Mesothelial cell of epicardium (in vitro differentiated cells): ENCODE data around the gene TSSK2. TPM values are rescaled to one million over a fixed set of nuclear protein-coding genes. Genes with fewer than 3 reads are reported as not detected.

Experiments used
- DNase-seq, 2 experiments: peaks; one replicate each; pipeline ENCODE4 v3.0.0; 2021; ENCODE audit warnings: low spot score in 2 of 2; ENCODE audit not compliant: unreplicated experiment in 2 of 2
- H3K27ac Mint-ChIP-seq: 2 replicates; pipeline ENCODE4 v1.8.0; 2021; ENCODE audit warnings: mixed read lengths
- H3K27me3 Mint-ChIP-seq: 2 replicates; pipeline ENCODE4 v1.8.0; 2021; ENCODE audit warnings: low read depth, mixed read lengths
- H3K36me3 Mint-ChIP-seq: 2 replicates; pipeline ENCODE4 v1.8.0; 2021; ENCODE audit warnings: mixed read lengths
- H3K4me1 Mint-ChIP-seq: 2 replicates; pipeline ENCODE4 v1.8.0; 2021; ENCODE audit warnings: mixed read lengths
- H3K4me3 Mint-ChIP-seq: 2 replicates; pipeline ENCODE4 v1.8.0; 2021; ENCODE audit warnings: mild to moderate bottlenecking, moderate library complexity, mixed read lengths
- H3K9me3 Mint-ChIP-seq: 2 replicates; pipeline ENCODE4 v1.8.0; 2021; ENCODE audit warnings: mixed read lengths
- total RNA-seq: library from RNA; stranded (reverse); gene quantifications from 3 replicates; pipeline ENCODE4 v1.2.1, GENCODE V29; 2021
- TF ChIP-seq, protein P1 (sequence below): fragments of 200-600 bp; sonication (generic); IDR thresholded peaks from one replicate; pipeline ENCODE4 v1.5.0; 2021; ENCODE audit warnings: antibody characterized with exemption; ENCODE audit not compliant: unreplicated experiment

Gene TSSK2
- total RNA-seq, 1 donor from 2014 or later = not detected

DNA sequence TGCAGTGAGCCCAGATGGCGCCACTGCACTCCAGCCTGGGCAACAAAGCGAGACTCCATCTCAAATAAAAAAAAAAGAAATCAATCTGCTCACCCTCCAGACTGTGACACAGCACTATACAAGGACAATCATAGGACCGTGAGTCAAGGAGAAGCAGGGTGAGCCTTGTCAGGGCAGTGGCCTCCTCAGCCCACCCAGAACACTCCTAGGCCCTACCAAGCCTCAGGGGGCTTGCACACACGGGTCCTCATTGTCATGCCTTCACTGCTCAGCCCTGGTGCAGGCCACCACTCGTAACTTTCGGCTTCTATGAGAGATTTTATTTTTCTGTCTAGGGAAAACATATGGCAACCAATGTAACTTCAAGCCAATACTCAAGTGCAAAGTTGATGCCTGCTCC is 44.7 kb upstream of the TSSK2 start:
- no peaks in the 10 kb centered on the region for H3K4me1 Mint-ChIP-seq
- H3K9me3 Mint-ChIP-seq = no peaks in the 10 kb centered on the region
- peaks cover 20% of the 10 kb centered on the region for H3K36me3 Mint-ChIP-seq

GRCh38 chr22:19086896-19087295 is 44.2 kb upstream of the TSSK2 start:
- Mint-ChIP-seq H3K4me1 (no peaks in the 10 kb centered on the region), H3K36me3 (peaks cover 20% of the 10 kb centered on the region), H3K9me3 (no peaks in the 10 kb centered on the region), H3K27ac (no peak overlapping the region), H3K27me3 (no peaks in the 10 kb centered on the region), H3K4me3 (no peak overlapping the region)
- DNase-seq = no peak
- TF ChIP-seq, protein P1, sequence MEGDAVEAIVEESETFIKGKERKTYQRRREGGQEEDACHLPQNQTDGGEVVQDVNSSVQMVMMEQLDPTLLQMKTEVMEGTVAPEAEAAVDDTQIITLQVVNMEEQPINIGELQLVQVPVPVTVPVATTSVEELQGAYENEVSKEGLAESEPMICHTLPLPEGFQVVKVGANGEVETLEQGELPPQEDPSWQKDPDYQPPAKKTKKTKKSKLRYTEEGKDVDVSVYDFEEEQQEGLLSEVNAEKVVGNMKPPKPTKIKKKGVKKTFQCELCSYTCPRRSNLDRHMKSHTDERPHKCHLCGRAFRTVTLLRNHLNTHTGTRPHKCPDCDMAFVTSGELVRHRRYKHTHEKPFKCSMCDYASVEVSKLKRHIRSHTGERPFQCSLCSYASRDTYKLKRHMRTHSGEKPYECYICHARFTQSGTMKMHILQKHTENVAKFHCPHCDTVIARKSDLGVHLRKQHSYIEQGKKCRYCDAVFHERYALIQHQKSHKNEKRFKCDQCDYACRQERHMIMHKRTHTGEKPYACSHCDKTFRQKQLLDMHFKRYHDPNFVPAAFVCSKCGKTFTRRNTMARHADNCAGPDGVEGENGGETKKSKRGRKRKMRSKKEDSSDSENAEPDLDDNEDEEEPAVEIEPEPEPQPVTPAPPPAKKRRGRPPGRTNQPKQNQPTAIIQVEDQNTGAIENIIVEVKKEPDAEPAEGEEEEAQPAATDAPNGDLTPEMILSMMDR = no peak

More for the DNA sequence above, 44.7 kb upstream of the TSSK2 start:
- DNase-seq = no peak
- H3K27me3 Mint-ChIP-seq = no peaks in the 10 kb centered on the region
- no peak overlapping the region for H3K4me3 Mint-ChIP-seq
- H3K27ac Mint-ChIP-seq = no peak overlapping the region
- TF ChIP-seq, protein P1 = no peak

GRCh38 chr22:19088866-19089595 is 42.1 kb upstream of the TSSK2 start:
- TF ChIP-seq, protein P1 = no peak
- Mint-ChIP-seq H3K27ac (no peak overlapping the region), H3K27me3 (no peaks in the 10 kb centered on the region), H3K4me3 (no peak overlapping the region), H3K36me3 (peaks cover 14% of the 10 kb centered on the region), H3K4me1 (no peaks in the 10 kb centered on the region), H3K9me3 (no peaks in the 10 kb centered on the region)
- no peak for DNase-seq

DNA sequence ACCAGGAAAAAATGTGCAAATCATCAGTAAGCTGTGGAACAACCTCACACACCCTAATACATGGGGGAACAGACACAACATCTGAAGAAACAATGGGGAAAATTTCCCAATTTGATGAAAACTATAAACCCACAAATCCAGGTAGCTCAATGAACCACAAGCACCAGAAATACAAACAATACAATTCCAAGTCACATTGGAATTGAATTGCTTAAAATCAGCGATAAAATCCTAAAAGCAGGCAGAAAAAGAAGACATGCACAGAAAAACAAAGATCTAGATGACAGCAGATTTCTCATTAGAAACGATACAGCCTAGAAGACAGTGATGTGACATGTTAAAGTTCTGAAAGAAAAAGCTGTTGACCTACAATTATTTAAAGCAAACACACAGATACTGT is 40.9 kb upstream of the TSSK2 start:
- Mint-ChIP-seq H3K27ac (no peak overlapping the region), H3K4me3 (no peak overlapping the region), H3K36me3 (peaks cover 16% of the 10 kb centered on the region), H3K4me1 (no peaks in the 10 kb centered on the region), H3K9me3 (no peaks in the 10 kb centered on the region), H3K27me3 (no peaks in the 10 kb centered on the region)
- TF ChIP-seq, protein P1 = no peak
- DNase-seq = no peak

- TF ChIP-seq, protein P1 = no peak
- no peaks in the 10 kb centered on the region for H3K9me3 Mint-ChIP-seq
Measured at GRCh38 chr22:19090586-19091127, 40.5 kb upstream of the TSSK2 start.

More at GRCh38 chr22:19090586-19091127, 40.5 kb upstream of the TSSK2 start:
- no peak for DNase-seq
- Mint-ChIP-seq H3K4me3 (no peak overlapping the region), H3K27ac (no peak overlapping the region), H3K27me3 (no peaks in the 10 kb centered on the region), H3K36me3 (peaks cover 11% of the 10 kb centered on the region), H3K4me1 (no peaks in the 10 kb centered on the region)
